Measurements from ENCODE around the gene AMER2. TPM values are rescaled to one million over a fixed set of nuclear protein-coding genes. Genes with fewer than 3 reads are reported as not detected.

Gene AMER2, protein sequence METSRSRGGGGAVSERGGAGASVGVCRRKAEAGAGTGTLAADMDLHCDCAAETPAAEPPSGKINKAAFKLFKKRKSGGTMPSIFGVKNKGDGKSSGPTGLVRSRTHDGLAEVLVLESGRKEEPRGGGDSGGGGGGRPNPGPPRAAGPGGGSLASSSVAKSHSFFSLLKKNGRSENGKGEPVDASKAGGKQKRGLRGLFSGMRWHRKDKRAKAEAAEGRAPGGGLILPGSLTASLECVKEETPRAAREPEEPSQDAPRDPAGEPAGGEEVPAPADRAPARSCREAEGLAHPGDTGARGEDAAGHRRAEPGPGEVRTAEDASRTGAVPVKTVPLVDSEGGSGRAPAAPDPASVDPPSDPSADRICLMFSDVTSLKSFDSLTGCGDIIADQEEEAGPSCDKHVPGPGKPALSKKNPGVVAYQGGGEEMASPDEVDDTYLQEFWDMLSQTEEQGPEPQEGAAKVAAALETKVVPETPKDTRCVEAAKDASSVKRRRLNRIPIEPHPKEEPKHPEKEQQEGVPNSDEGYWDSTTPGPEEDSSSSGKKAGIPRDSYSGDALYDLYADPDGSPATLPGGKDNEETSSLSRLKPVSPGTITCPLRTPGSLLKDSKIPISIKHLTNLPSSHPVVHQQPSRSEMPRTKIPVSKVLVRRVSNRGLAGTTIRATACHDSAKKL
- not detected for polyA plus RNA-seq (2013, experiment 1 of 2; ENCODE audit: insufficient read length)
- not detected for polyA plus RNA-seq (2013, experiment 2 of 2; ENCODE audit: insufficient read length)

DNA sequence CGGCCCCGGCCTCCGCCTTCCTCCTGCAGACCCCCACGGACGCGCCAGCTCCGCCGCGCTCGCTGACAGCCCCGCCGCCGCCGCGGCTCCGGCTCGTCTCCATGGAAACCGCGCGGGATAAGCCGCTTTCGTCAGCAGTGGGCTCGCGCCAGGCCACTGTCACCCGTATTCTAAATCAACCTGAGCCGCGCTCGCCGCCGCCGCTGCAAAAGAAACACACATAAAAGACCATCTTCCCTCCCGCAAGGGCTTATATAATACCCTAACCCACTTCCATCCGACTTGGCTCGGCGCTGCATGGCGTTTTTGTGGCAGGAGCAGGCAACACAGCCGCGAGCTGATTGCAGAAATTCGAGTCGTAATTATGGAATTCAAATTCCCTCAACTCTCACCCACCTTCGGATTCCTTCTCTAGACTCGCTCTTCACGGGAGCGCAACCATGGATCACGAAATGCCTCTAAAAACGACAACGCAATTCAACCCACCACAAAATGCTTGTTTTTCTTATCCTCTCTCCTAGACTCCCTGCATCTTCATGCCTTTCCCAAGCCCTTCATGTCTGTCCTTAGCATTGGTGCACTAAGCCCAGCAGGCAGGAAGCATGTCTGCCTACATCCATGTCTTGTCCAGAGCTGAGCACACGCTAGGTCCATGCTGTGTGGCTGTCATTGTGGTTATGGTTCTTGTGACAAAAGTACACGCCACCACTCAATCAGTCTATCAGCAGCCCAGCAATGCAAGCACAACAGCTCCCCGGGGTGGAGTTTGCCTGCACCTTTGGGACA, at the start of gene AMER2:
Gene AMER2, minus strand, starts transcription at position 772 of the 786 bp plus-strand sequence. Its CDS starts 669 bp downstream, at position 103.
- DNase-seq: peak; percentile 21

DNA sequence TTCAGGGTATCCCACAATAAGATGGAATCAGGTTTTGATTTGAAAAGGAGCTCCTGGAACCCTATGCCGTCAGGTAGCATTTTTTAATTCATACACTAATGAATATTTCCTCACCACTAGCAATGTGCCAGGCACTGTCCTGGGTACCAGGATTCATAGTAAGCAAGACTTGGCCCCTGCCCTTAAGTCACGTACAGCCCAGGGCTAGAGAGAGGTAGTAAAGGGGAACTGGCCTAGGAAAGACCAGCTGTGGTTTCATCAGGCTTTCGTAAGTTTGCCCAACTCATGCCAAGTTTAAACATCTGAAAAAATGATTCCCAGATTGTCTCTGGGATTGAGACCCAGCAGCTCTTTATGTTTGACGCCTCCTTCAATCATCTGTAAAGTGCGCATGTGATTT, 45.9 kb upstream of the AMER2 start:
- no peak for DNase-seq

DNA sequence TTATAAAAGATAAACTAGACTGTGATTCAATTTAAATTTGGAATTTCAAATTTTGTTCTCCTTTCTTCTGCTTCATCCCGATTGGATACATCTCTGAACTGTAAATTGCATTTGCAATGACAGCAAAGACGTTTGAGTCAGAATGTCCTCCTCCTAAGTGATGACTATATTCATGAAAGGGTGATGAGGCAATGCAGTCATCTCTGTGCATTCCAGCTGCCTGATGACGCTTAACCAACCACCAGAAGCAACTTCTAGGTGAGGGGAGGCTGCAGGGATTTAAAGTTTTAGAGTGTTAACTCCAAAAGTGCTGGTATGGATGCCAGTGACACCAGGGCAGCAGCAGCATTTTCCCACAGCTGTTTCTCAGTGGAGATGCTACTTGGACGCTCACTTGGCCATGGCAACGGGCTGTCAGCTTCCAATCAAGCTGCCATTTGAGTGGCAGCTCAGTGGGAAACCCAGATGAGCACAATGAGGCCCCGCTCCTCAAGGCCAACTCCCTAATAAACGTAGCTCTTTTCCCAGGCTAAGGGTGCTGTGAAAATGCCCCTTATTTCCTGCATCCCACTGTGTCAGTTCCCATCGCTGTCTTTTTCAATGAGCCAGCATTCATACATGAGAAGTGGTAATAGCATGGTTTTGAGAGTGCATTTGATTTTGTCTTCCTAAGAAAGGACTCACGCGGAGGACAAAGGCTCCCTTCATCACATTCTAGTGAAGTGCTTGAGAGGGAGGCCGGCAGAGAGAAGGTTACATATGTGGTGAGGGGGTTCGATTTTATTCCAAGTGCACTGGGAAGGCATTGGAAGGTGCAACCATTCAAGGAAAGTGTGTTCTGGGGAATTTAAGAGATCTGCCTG, 45.2 kb upstream of the AMER2 start:
- DNase-seq: peak; percentile 30

DNA sequence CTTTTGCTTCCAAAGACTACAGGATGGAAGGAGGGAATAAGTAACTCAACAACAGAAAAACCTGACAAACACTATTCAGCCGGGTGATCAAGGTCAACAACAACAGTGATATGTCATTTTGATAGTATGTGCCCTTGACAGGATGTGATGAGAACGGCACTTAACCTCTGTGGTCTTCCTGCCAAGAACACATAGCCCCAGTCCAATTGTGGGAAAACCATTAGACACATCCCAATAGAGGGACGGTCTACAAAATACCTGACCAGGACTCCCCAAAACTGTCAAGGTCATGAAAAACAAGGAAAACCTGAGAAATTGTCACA, 43.1 kb upstream of the AMER2 start:
- DNase-seq: no peak

DNA sequence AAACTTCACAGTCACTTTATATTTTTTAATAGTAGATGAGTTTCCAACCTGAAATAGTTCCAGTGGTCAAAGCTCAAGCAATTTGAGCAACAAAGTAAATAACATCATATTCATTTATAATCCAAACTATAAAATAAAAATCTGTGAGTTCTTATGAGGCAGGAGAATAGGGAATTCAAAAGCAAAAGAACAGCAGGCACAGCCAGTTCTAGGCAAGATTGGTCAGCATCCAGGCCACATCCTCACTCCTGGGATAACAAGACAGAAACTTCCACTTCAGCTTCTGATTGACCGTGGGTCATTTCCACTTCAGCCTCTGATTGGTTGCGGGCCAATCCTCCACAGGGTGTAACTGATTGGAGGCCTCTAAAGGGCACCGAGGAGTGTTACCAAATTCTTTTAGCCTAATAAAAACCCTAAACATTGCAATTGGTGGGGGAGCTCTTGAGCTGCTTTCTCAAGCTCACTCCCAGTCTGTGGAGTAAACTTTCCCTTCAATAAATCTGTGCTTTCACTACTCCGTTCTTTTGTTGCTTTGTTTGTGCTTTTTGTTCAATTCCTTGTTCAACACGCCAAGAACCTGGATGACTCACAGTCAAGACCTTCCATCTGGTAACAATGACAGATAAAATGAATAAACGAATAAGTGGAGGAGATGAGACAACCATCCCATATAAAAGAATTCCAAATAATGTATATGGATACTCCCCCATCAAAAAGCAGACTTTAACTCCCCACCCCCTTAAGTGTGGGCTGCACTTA, 42.6 kb upstream of the AMER2 start:
- DNase-seq: no peak

DNA sequence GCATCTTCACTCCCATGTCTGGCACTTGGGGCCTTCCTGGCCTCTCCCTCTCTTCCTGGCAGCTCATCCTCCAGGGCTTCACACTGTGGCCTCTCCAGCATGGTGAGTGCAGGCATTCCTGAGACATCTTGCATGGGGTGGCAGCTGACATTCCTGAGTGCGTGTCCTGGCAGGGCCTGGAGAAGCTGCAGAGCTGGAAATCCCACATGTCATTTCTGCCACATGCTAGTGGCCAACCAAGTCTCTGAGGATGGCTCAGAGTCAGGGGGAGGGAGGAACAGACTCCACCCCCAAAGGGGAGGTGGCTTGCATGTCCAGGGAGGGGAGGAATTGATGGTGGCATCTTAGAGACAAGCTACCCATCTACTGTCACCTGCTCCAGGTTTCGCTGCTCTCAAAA, 41.6 kb upstream of the AMER2 start:
- DNase-seq: no peak

DNA sequence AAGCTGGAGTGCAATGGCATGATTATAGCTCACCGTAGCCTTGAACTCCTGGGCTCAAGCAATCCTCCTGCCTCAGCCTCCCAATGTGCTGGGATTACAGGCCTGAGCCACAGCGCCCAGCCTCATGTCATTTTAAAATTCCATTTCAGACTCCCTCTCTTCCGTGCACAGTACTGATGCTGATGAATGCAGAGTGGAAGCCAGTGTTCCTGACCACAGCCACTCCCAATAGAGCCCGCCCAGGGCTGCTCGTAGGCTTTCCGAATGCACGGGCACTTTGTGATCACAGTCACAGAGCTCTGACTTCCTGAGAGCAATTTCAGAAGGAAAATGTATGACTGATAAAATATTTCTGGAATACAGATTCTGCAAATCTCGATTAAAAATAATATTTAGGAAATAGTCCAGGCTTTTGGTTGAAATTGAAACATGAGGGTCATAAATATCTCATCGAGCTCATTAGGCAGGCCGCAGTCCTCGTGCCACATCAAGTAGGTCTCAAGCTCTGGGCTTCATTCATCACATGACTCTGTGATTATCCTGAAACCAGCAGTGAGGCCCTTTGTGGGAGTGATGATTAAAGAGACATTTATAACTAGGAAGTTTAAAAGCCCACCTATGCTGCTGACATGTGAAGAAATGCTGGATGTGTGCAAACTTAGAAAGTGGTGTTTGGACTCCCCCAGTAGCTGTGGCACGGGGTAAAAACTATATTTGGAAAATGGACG, 38.9 kb upstream of the AMER2 start:
- no peak for DNase-seq

DNA sequence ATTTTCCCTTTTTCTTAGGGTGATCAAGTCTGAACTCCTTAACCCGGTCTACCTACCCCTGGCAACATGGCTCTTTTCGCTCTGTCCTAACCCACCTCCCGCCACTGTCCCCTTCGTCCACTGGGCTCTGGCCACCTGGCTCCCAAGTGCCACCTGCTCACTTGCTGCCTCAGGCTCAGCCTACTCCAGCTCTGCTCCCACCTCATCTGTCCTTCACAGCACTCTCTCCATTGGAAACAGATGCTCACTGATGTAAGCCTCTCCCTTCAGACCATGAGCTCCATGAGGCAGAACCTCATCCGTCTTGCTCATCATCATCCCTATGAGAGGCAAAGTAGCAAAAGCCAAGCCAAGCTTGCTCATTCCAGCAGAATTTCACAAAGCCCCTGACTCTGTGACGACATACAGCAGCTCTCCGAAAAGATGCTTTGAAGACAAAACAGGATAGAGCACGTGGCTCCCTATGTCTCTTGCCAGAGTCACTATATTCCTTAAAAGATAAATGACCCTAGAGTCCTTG, 35.3 kb upstream of the AMER2 start:
- DNase-seq: no peak

DNA sequence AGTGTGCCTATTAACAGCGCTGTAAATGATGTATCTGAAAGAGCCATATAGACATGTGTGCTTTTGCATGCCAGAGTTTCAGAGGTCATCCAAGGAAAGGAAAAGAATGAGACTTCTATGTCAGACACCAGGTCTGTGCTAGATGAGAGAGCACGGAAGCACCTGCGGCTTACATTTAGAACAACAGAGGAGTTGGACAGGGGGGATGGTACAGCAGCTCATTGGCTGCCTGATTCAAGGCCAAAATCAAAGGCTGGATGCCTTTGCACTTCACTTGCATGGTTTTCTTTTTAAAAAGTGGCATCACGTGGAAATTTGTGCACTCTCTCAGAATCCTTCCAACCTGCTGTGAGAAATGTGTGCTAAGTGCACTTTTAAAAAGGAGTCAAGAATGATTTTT, 32.8 kb upstream of the AMER2 start:
- DNase-seq: no peak

DNA sequence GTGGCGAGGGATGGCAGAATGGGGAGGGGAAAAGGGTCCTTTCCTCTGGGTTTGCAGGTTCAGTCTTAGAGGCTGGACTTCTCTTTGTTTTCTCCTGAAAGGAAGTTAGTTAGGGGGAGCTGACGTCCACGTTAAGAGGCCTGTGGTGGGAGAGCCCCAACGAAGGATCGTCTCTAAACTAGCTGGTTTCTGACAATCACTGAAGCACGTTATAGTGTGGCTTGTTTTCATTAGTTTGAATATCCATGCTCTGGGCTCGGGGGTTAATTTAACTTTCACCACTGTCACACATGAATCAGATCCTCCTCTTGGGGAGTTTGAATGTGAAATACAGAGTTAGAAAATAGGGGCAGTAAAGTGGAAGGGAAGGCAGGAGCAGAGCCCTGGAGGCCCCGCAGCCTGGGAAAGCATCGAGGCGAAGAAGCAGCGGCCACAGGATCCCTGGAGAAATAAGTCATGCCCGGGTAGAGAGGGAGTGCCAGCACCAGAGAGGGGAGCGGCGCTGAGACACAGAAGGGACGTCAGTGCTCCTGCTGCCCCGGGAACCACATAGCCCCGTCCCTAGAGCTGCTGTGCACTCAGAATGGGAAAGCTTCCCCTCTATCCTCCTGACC, 31.1 kb upstream of the AMER2 start:
- no peak for DNase-seq

DNA sequence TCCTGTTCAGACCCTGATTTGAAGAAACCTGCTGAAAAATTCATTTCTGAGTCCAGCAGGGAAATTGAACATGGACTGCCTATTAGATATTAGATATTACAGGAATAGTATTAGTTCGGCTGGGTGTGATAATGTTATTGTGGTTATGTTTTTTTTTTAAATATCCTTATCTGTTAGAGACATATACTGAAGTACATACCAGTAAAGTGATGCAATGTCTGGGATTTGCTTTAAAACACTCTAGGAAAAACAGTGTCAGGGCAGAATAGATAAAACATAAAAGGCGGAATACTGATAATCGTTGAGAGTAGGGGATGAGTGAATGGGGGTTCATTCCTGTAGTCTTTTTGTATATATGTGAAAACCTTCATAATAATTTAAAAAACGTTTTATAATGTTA, 28.7 kb upstream of the AMER2 start:
- no peak for DNase-seq

DNA sequence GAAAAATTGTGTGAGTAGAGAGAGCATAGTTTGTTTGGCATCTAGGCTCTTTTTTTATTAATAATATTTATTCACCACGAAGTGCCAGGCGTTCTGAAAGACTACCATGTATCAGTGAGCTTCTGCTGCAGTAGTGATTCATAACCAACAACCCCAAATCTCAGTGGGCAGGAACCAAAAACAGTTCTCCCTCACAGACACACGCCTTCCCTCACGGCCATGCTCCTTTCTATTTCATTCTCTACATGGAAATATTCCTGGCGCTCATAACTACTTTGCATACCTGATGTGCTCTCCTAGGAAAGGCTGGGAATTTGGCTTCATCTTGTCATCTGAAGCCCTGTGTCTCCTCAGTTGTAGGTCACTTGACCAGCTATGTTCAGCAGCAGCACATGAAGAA, 26.6 kb upstream of the AMER2 start:
- DNase-seq: no peak

DNA sequence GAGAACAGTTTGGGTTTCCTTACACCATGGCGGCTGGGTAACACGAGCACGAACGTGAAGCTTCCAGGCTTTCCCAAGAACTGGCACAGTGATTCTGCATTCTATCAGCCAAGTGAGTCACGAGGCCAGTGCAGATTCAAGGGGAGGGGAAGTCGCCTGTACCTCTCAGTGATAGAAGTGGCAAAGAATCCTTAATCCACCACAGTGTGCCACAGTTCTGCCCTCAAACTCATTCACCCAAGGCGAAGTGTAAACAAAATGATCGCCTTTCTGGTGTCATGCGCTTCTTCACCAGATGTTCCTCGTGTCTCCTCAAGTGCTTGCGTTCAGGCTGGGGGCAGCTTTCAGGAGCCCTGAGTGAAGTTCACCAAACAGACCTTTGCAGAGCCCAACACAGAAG, 24.9 kb upstream of the AMER2 start:
- DNase-seq: no peak

DNA sequence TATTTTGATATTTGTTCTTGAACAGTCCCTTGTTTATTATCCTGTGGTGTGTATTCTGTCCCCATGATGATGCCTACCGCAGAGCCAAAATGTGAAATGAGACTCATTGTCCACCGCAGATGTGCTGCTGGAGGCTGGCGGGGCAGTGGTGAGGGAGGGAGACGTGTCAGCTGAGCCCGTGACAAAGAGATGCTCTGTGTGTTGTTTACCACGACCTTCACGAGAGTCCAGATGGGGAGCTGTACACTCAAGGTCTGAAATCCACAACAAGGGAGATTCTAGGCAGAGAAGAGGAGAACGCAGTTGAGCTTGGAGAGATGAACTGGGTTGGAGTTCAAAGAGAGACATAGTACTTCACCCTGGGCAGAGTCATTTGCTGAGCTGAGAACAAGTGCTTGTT, 20.8 kb upstream of the AMER2 start:
- DNase-seq: no peak

DNA sequence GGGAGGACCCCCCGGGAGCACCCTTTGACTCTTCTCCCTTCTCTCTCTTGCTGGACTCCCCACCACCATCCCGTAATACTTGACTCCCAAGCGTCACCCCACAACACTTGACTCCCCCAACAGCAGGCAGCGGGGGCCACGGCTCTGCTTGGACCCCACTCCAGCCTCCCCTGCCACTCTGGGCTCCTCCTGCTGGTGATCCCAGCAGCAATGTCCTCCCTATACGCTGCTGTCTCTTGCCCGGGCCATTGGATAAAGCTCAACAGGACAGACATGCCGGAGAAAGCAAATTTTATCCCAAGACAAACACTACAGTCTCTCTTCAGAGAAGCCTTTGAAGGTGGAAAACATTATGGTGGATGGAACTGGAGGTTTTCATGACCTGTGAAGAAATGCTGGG, 20.4 kb upstream of the AMER2 start:
- DNase-seq: no peak

DNA sequence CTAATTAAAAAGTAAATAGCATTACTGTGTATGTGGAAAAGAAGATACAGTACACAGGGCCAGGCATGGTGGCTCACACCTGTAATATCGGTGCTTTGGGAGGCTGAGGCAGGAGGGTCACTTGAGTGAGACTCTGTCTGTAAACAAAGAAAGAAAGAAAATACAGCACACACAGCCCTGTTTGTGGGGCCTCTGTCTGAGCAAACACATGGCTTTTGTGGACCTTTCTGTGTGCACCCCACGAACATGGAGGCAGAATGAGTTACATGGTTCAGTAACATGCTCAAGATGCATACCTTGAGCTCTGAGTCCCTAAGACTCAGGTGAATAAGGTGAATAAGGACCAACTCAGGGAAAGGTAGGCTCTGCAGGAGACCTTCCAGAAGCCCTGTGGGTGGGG, 20.0 kb upstream of the AMER2 start:
- DNase-seq: no peak

DNA sequence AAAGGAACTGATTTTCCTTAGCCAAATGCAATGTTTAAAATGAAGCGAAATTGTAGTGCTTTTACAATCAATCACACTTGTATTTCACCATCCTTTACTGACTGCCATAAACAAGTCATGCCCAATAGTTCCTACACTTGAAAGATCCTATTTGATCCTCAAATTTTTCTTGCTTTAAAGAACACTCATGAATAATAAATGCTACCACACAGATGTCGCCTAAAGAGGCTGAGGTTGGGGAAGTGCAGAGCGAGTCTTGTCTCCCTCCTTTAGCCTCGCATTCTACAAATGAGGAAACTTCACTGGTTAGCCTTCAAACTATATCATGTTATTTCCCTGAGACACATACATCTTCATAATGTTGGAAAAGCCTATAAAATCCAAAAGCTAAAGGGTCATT, 18.7 kb upstream of the AMER2 start:
- DNase-seq: no peak

DNA sequence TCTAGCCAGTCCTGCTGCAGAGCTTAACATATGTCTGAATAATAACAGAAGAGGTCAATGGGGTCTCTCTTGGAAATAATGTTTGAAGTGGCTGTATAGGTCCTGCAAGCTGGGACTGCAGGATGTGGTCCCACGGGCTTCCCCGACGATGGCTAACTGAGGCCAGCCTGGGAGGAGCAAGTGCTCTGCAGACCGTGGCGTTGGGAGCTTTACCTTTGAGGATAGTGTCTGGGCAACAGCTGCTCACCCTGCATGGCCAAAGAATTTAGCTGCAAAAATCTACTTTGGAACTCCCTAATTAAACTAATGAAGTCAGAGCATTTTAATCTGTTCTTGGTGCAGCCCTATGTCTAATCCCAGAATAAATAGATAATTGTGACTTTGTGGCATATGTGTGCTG, 18.2 kb upstream of the AMER2 start:
- DNase-seq: no peak

DNA sequence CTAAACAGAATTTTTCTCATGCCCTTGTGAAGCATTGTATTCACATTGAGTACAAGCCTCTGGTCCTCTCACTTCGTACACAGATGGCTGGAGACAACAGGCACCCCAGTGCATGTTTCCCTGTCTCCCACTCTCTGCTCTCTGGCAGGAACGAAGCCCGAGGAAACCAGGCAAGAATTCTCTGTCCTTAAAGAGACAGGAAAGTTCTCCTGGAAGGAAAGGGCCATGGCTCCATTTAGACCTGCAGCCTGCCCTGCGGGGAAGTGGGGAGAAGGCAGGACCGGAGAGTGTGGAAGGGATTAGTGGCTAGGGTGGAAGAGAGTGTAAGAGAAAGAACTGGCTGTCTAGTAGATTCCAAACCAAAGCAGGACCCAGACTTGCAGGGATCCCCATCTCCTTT, 15.5 kb upstream of the AMER2 start:
- DNase-seq: no peak

DNA sequence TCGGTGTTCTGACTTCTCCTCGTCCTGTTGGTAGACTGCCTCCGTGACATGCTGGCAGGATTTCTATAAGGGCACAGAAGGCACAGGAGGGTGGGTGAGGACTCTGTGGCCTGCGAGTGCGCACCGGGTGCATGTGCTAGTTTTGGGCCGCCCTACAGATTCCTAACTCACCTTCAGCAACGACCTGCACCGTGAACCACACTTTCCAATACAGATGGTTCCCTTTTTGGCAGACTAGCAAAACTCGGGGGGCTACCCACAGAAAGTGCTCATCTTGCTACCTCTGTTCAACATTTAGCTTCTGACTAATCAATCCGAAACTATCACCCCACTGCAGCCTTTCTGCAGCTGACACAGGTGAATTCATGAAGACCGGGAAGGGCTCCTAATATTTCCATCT, 14.1 kb upstream of the AMER2 start:
- no peak for DNase-seq

Measured in fibroblast of skin of abdomen (primary cell).